Non-pigmented ciliary epithelial cell (primary cell): ENCODE measurements around the gene GGCX.
A peak's percentile ranks its signal among the peaks of the same experiment; 100 is the strongest.
"Not testable (repeated sequence)": the region's sequence is repeated elsewhere in the genome, so short reads cannot be mapped to it uniquely, and the experiment has no call there.

Source experiments
- DNase-seq: peaks from one replicate; pipeline ENCODE4 v3.0.0-alpha.2; 2010; ENCODE audit warnings: low read depth

The GGCX gene

GRCh38 chr2:85566265-85566664, 5.0 kb upstream of the GGCX start:
- DNase-seq, result no peak

GRCh38 chr2:85564144-85564563, 2.9 kb upstream of the GGCX start:
- DNase-seq, result no peak

DNA sequence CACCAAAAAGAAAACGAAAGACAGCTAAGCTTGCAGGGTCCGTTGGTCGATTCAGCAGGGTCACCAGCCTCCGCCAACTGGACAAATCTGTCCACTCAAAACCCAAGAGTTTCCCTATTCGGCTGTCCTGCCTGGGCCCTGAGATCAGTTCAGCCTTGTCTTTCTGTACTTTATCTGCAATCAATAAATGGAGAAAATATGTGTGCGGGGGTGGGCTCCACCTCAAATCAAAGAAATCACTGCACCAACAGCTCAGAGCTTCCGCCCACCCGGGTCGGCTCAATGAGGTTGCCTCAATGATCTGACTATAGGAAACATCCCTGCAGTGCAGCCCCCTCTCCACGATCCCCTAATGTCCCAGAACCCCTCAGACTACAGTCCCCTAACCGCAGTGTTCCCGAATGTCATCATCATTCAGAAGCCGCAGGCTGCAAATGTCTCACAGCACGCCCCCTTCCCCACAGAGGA, 447 bp downstream of the GGCX start:
- DNase-seq, result no peak

DNA sequence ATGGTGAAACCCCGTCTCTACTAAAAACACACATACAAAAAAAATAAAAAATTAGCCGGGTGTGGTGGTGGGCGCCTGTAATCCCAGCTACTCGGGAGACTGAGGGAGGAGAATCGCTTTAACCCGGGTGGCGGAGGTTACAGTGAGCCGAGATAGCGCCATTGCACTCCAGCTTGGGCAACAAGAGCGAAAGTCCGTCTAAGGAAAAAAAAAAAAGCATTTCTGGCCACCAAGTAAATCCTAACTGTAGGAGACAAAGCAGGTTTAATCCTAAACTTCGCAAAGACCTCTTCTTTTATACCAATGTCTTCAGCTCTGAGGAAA, 928 bp downstream of the GGCX start:
- not testable (repeated sequence) for DNase-seq

DNA sequence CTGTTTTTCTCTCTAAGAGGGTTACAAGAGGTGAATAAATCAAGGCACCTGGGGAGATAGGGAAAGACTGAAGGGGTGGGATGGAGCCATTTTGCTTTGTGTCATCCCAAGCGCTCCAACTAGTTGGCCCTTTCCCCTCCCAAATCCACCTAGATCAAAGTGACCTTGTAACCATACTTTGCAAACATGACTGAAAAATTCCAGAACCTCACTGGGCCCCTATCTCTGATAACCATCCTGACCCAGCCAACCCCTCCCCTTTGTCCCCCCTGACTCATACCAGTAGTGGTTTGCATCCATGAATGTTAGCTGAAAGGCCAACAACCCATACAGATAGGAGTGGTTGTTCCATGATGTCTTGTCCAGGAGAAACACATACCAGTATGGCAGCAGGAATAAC, 3.1 kb downstream of the GGCX start:
- no peak for DNase-seq

- DNase-seq, result no peak
Measured at GRCh38 chr2:85557130-85557529, 4.2 kb downstream of the GGCX start.

- DNase-seq, result no peak
Measured at GRCh38 chr2:85554980-85555612, 6.2 kb downstream of the GGCX start.

GRCh38 chr2:85553184-85553583, 8.1 kb downstream of the GGCX start:
- DNase-seq, result no peak

- DNase-seq, result no peak
Measured at GRCh38 chr2:85551698-85552678, 9.3 kb downstream of the GGCX start.

- DNase-seq, result no peak
Measured at GRCh38 chr2:85550486-85550885, 10.8 kb downstream of the GGCX start.

DNA sequence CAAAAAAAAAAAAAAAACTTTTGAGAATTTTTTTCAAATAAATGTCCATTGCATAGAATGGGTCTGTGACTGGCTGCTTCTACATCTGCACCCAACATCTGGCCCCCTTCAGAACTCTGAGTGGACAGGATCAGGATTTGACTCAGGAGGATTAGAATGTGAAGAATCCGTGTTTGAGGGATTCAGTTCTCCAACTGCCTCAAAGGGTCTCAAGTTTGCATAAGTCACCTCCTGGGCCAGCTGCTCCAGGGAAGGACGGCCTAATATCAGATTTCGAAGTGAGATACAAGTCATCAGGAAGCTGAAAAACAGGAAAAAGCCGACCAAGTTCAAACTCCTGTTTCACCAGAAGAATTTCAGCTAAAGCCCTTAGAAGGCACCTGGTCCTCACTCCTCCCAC, 11.5 kb downstream of the GGCX start:
- DNase-seq, result peak; percentile 96

DNA sequence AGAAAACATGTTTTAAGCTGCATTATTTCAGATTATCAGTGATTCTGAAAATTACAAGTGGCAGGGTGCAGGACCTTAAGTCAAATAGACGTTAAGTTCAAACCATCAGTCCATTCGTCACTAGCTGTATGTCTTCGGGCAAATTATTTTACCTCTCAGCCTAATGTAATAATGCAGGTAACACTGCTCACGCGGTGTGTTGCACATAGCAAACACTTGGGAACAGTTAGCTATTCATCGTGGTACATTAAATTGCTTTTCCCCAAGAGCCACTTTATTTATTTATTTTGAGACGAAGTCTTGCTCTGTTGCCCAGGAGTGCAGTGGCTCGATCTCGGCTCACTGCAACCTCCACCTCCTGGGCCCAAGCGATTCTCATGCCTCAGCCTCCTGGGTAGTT, 12.2 kb downstream of the GGCX start:
- no peak for DNase-seq

GRCh38 chr2:85548608-85548900, 12.7 kb downstream of the GGCX start:
- DNase-seq, result no peak

DNA sequence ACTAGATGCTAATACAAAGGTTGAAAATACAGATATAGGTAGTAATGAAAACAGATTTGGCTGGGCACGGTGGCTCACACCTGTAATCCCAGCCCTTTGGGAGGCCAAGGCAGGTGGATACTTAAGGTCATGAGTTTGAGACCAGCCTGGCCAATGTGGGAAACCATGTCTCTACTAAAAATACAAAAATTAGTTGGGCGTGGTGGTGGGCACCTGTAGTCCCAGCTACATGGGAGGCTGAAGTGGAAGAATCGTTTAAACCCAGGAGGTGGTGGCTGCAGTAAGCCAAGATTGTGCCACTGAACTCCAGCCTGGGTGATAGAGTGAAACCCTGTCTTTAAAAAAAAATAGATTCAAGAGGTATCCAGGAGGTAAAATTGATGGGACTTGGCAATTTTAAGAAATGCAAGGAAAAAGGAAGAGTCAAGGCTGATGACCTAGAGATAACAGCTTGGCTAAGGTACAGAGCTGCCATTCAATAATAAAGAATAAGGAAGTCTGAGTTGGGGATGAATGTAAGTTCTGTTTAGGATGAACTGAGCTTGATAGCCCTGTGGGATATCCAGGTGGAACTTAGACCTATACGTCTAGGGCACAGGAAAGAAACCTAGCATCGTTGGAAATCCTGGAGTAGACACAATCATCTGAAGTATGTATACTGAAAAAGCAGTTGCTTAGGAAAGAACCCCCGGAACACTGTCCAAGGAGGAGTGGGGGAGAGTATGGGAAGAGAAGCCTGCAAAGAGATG, 13.3 kb downstream of the GGCX start:
- DNase-seq, result no peak

GRCh38 chr2:85547089-85547858, 14.0 kb downstream of the GGCX start:
- no peak for DNase-seq

GRCh38 chr2:85545780-85546240, 15.5 kb downstream of the GGCX start:
- DNase-seq, result no peak

GRCh38 chr2:85544915-85545779, 16.1 kb downstream of the GGCX start:
- DNase-seq, result not testable (repeated sequence)

DNA sequence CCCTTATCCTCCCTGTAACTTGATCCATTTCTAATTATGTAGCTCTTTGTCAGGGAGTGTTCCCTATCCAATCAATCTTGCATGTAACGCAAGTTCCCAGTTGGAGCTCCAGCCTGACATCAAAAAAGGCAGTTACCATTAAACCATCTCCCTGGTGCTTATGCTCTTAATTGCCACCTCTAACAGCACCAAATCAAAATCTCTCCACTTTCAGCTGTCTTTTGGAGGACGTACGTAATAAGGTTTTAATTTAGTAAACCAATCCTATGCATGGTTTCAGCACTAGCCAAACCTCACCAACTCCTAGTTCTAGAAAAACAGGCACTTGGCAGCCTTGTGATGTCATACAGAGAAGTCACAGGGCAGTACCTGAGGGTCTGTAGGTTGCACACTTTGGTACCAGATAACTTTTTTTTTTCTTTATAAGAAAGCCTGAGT, 17.0 kb downstream of the GGCX start:
- not testable (repeated sequence) for DNase-seq

DNA sequence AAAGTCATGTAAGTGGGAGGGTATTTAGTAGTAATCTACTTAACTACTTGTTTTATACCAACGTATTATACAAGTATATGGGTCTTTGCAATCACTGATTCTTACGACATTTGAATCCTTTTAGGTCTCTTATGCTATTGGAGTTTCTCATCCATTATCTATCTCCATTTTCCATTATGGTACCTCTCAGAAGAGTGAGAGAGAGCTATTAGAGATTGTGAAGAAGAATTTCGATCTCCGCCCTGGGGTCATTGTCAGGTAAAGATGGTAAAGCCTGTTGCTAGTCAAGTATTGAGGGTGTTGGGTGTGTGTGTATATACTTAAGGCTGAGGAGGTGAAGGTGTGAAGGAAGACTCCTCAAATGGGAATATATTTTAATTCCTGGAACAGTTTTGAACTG, 18.5 kb downstream of the GGCX start:
- DNase-seq, result no peak

DNA sequence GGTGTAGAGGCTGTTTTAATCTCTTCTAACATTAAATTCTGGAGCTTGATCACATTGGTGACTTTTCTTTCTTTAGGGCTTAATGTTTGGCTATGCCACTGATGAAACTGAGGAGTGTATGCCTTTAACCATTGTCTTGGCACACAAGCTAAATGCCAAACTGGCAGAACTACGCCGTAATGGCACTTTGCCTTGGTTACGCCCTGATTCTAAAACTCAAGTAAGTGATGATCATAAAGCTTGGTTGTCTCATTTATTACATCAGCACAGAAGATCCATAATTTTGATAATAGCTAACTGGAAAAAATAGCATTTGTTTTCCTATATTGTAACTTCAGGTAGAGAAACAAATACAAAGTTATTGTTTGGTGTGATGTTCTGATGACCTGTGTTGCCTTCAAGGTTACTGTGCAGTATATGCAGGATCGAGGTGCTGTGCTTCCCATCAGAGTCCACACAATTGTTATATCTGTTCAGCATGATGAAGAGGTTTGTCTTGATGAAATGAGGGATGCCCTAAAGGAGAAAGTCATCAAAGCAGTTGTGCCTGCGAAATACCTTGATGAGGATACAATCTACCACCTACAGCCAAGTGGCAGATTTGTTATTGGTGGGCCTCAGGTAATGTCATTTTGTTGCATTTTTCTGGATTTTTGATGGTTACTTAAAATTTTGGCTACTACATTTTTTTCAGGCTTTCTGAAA, 19.4 kb downstream of the GGCX start:
- DNase-seq, result no peak
